Esophagus squamous epithelium (tissue), 5 donors: ENCODE data around the gene EFNA1. TPM values are rescaled to one million over a fixed set of nuclear protein-coding genes. Genes with fewer than 3 reads are reported as not detected.

Experiments
- DNase-seq: peaks from one replicate; lab custom pipeline; 2025; lab: John Stamatoyannopoulos, UW
- H3K27ac ChIP-seq, 4 donors: fragments of 200-600 bp; sonication (generic); one replicate each; pipeline ENCODE4 v1.5.1; 2016 to 2019; ENCODE audit warnings: mild to moderate bottlenecking in 1 of 4
- H3K27me3 ChIP-seq, 4 donors: fragments of 200-600 bp; sonication (generic); 1 replicate in 3 of 4; 2 replicates in 1 of 4; pipeline versions ENCODE4 v1.5.1 to v1.6.0; 2017 to 2021; ENCODE audit warnings: antibody characterized with exemption in 1 of 4
- H3K36me3 ChIP-seq, 3 donors: fragments of 200-600 bp; sonication (generic); one replicate each; pipeline ENCODE4 v1.5.1; 2016 to 2019
- H3K4me1 ChIP-seq, 3 donors: fragments of 200-600 bp; sonication (generic); one replicate each; pipeline ENCODE4 v1.5.1; 2017 to 2019
- H3K4me3 ChIP-seq, 4 donors: fragments of 200-600 bp; sonication (generic); 1 replicate in 3 of 4; 2 replicates in 1 of 4; pipeline ENCODE4 v1.5.1; 2016 to 2019; ENCODE audit warnings: mild to moderate bottlenecking in 2 of 4, moderate library complexity in 1 of 4
- H3K9me3 ChIP-seq, 3 donors: fragments of 200-600 bp; sonication (generic); one replicate each; pipeline ENCODE4 v1.5.1; 2016 to 2019
- POLR2A ChIP-seq, 4 donors: fragments of 450-650 bp; IDR thresholded peaks; one replicate each; pipeline ENCODE4 v1.6.1; 2017; ENCODE audit warnings: antibody characterized with exemption in 4 of 4, mild to moderate bottlenecking in 4 of 4, moderate library complexity in 3 of 4
- WGBS, 2 donors: methylation state at CpG; one replicate each; pipeline ENCODE4 v1.1.5; 2018; 5-methylcytosine and 5-hydroxymethylcytosine counted together
- intact Hi-C: fragments of 100-400 bp; cut with DNase I; formaldehyde crosslinking; loops from one replicate; pipeline ENCODE4 v1.15.0; 2022
- total RNA-seq, 4 donors: library from RNA; depleted of rRNA; stranded (reverse); fragments of >200 nt; gene quantifications; one replicate each; pipeline ENCODE4 v1.1.0, GENCODE V29; 2016
- TF ChIP-seq, protein P1 (sequence below), 6 experiments: fragments of 450-650 bp in 4 of 6; fragments of 200-600 bp in 2 of 6; sonication (generic) in 2 of 6; IDR thresholded peaks; one replicate each; pipeline ENCODE4 v1.5.1; 2016 to 2019; ENCODE audit warnings: antibody characterized with exemption in 6 of 6, mild to moderate bottlenecking in 4 of 6, moderate library complexity in 4 of 6
- donor health status: DM: yes; HTN: yes; CAD: no.

The EFNA1 gene
- total RNA-seq, 4 donors from 2014 or later = 30.2 to 42.9 (median 31.0) TPM

DNA sequence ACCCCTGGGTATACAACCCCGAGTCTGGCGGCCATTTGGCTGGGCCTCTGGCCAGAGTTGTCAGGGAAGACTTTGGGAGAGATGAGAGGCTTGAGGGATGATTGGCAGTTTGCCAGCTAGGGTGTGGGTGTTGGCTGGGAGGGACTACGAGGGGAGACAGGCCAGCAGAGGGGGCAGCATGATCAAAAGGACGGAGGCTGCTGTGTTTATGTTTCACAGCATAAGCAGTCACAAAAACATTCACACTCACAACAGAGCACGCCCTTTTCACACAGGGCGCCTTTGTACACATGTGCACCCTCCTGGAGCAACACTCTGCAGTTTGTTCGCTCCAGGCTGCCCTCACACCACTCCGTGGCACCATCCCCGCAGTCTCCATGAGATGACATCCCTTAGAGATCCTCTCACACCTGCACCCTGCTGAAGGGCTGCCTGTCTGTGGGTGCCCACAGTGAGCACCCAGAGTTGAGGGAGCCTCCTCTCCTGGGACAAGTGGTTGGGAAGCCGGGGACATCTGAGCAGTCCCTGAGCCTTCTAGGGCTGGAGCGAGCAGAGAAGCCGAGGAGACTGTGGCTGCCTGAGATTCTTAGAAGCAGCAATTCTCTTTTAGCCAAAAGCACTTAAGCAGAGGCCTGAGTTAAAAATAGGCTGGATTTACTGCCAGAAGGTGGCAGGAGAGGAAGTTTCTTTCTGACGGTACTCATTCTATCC, 33.6 kb upstream of the EFNA1 start:
- no peak for TF ChIP-seq POLR2A (IDR thresholded peaks at IDR 0.05)
- TF ChIP-seq, protein P1, sequence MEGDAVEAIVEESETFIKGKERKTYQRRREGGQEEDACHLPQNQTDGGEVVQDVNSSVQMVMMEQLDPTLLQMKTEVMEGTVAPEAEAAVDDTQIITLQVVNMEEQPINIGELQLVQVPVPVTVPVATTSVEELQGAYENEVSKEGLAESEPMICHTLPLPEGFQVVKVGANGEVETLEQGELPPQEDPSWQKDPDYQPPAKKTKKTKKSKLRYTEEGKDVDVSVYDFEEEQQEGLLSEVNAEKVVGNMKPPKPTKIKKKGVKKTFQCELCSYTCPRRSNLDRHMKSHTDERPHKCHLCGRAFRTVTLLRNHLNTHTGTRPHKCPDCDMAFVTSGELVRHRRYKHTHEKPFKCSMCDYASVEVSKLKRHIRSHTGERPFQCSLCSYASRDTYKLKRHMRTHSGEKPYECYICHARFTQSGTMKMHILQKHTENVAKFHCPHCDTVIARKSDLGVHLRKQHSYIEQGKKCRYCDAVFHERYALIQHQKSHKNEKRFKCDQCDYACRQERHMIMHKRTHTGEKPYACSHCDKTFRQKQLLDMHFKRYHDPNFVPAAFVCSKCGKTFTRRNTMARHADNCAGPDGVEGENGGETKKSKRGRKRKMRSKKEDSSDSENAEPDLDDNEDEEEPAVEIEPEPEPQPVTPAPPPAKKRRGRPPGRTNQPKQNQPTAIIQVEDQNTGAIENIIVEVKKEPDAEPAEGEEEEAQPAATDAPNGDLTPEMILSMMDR (IDR thresholded peaks at IDR 0.05) = peak in 5 of 6 experiments; percentile 35 to 60 (median 50)
- no peak for DNase-seq
- Histone ChIP-seq H3K27me3 (peaks cover 0 to 7% (median 0%) of the 10 kb centered on the region in 4 donors), H3K9me3 (no peaks in the 10 kb centered on the region), H3K4me1 (peaks cover 13 to 25% (median 19%) of the 10 kb centered on the region in 3 donors), H3K27ac (peak overlapping the region in 3 of 4 donors; percentile 38 to 60 (median 42)), H3K36me3 (no peaks in the 10 kb centered on the region), H3K4me3 (no peak overlapping the region)
- intact Hi-C loops = loop anchor here (2.0 kb wide), 1 partner anchor 75 kb away; no protein-coding TSS in a partner anchor
- 20 to 25% methylated on average over 8 to 11 of the region's 13 CpGs for WGBS, 2 donors

DNA sequence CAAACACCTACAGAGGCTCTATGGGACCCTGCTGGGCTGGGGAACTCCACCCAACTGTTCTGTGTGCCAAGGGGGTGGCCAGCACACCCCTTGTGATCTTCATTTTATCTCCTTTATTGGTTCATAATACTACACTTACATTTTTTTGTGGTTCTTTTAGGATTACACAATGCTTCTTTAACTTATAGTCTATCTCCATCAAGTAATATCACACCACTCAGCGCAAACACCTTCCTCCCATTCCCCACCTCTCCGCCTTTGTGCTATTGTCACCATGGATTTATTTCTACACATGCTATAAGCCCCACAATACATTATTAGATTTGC, 33.1 kb upstream of the EFNA1 start:
- Histone ChIP-seq H3K27me3 (peaks cover 0 to 7% (median 0%) of the 10 kb centered on the region in 4 donors), H3K9me3 (no peaks in the 10 kb centered on the region), H3K4me3 (no peak overlapping the region), H3K4me1 (peaks cover 13 to 25% (median 19%) of the 10 kb centered on the region in 3 donors), H3K27ac (peak overlapping the region in 3 of 4 donors; percentile 38 to 60 (median 42)), H3K36me3 (no peaks in the 10 kb centered on the region)
- DNase-seq = no peak
- TF ChIP-seq, protein P1 (IDR thresholded peaks at IDR 0.05) = peak in 1 of 6 experiments; percentile 31
- no peak for TF ChIP-seq POLR2A (IDR thresholded peaks at IDR 0.05)
- WGBS, 2 donors = 64 to 70% methylated on average over 2 of the region's 2 CpGs
- intact Hi-C loops = no loop called here

DNA sequence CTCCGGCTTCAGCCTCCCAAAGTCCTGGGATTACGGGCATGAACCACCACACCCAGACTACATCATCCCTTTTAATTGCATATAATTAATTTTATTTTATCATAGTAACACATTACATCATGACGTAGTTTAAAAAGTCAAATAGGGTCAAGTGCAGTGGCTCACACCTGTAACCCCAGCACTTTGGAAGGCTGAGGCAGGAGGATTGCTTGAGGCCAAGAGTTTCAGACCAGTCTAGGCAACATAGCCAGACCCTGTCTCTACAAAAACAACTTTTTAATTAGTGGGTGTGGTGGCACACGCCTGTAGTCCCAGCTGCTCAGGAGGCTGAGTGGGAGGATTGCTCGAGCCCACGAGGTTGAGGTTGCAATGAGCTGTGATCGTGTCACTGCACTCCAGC, 28.3 kb upstream of the EFNA1 start:
- 59 to 72% methylated on average over 6 to 7 of the region's 7 CpGs for WGBS, 2 donors
- intact Hi-C loops = no loop called here

DNA sequence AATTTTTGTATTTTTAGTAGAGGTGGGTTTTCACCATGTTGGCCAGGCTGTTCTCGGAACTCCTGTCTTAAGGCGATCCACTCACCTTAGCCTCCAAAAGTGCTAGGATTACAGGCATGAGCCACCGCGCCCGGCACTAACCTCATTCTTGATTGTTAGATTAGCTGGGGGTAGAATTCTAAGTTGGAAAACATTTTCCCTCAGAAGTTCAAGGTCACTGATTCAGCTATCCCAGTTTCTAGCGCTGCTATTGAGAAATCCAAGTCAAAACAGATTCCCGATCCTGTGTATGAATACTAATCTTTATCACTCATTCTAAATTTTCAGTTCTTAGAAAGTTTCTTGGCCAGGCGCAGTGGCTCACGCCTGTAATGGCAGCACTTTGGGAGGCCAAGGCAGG, 24.4 kb upstream of the EFNA1 start:
- H3K27me3 ChIP-seq = no peaks in the 10 kb centered on the region
- TF ChIP-seq, protein P1 (IDR thresholded peaks at IDR 0.05) = no peak
- TF ChIP-seq POLR2A (IDR thresholded peaks at IDR 0.05) = no peak
- intact Hi-C loops = no loop called here
- no peaks in the 10 kb centered on the region for H3K4me1 ChIP-seq
- no peak overlapping the region for H3K27ac ChIP-seq
- H3K36me3 ChIP-seq = no peaks in the 10 kb centered on the region
- H3K4me3 ChIP-seq = no peak overlapping the region
- H3K9me3 ChIP-seq = no peaks in the 10 kb centered on the region
- WGBS, 2 donors = 87 to 93% methylated on average over 9 of the region's 9 CpGs
- no peak for DNase-seq

More for the DNA sequence above, 28.3 kb upstream of the EFNA1 start:
- Histone ChIP-seq H3K36me3 (no peaks in the 10 kb centered on the region), H3K27ac (no peak overlapping the region), H3K27me3 (no peaks in the 10 kb centered on the region), H3K9me3 (no peaks in the 10 kb centered on the region), H3K4me3 (no peak overlapping the region), H3K4me1 (peaks cover 2 to 5% (median 2%) of the 10 kb centered on the region in 3 donors)
- TF ChIP-seq, protein P1 (IDR thresholded peaks at IDR 0.05) = no peak
- no peak for DNase-seq
